Hepatocyte (in vitro differentiated cells): ENCODE results near the gene LRRC1.

Source experiments
- CTCF ChIP-seq: fragments of 200-600 bp; sonication (generic); IDR thresholded peaks from 2 replicates; pipeline ENCODE4 v1.5.1; 2016; ENCODE audit warnings: antibody characterized with exemption, mild to moderate bottlenecking; ENCODE audit not compliant: poor library complexity
- EZH2 ChIP-seq: fragments of 200-600 bp; sonication (generic); IDR thresholded peaks from 2 replicates; pipeline ENCODE4 v1.6.1; 2016; ENCODE audit warnings: antibody characterized with exemption, mild to moderate bottlenecking, borderline replicate concordance
- EZH2phosphoT487 ChIP-seq: fragments of 200-600 bp; sonication (generic); IDR thresholded peaks from one replicate; pipeline ENCODE4 v1.6.1; 2018; ENCODE audit warnings: antibody characterized with exemption, mild to moderate bottlenecking, low read depth, moderate library complexity; ENCODE audit not compliant: unreplicated experiment, severe bottlenecking

GRCh38 chr6:53899512-53899911, 104.7 kb downstream of the LRRC1 start:
- TF ChIP-seq EZH2phosphoT487 (no peak), CTCF (no peak), EZH2 (no peak)
